ENCODE data around the gene PRRT1.

DNA sequence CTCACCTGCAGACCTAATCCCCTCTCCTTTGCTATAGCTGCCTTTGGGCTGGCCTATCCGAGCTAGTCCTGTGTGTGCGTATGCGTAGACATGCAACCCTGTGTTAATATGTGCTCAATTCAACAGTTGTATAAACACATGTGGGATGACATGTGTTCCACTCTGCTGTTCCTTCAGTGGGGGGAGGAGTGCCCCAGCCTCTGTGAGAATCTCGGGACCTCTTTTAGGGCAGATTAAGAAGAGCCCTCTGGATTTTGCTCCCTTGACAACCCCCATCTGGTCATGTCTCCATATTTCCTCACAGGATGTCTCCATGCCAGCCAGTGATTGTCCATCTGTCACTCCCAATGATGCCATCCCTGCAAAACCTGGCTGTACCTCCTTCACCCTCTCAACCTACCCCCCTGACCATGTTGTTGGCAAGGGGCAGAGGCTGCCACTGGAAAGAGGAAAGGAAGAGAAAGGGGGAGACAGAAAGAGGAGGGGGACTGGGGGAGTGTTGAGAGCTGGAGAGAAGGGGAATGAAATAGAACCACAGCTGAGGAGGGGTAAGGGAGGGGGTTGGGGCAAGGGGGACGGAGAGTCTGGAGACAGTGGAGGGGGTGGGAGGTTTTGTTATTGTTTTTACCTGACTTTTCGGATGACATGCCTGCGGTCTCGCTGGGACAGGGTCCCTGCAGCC lies 417 bp downstream of the PRRT1 start:
- TF ChIP-seq, protein P1, sequence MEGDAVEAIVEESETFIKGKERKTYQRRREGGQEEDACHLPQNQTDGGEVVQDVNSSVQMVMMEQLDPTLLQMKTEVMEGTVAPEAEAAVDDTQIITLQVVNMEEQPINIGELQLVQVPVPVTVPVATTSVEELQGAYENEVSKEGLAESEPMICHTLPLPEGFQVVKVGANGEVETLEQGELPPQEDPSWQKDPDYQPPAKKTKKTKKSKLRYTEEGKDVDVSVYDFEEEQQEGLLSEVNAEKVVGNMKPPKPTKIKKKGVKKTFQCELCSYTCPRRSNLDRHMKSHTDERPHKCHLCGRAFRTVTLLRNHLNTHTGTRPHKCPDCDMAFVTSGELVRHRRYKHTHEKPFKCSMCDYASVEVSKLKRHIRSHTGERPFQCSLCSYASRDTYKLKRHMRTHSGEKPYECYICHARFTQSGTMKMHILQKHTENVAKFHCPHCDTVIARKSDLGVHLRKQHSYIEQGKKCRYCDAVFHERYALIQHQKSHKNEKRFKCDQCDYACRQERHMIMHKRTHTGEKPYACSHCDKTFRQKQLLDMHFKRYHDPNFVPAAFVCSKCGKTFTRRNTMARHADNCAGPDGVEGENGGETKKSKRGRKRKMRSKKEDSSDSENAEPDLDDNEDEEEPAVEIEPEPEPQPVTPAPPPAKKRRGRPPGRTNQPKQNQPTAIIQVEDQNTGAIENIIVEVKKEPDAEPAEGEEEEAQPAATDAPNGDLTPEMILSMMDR (IDR thresholded peaks at IDR 0.05; ENCODE audit: insufficient read depth, low read length, poor library complexity, severe bottlenecking): no peak
- TF ChIP-seq EZH2phosphoT487 (conservative IDR thresholded peaks at IDR 0.05; ENCODE audit: low read length): no peak

Data from SU-DHL-6 (cell line).